ENCODE measurements around the gene WNT7B.

Gene WNT7B

DNA sequence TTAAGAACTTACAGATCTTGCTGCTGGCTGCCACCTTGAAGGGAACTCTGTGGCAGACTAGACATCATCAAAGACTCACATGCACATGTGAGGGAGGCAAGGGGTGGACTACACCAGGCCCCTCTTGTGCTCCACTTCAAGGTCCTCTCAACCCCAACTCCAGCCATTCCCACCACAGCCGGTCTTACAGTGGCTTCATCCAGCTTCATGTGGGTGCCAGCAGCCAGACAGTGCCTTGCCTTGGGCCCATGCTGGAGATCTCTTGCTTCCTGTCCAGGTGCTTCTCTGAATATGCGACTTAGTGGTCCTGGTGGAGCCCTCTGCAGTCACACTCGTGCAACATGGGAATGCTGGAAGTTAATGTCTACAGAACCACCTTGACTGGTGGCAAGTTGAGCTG lies 44.6 kb upstream of the WNT7B start:
- no peak for DNase-seq (ENCODE audit: low spot score)
- TF ChIP-seq, protein P1, sequence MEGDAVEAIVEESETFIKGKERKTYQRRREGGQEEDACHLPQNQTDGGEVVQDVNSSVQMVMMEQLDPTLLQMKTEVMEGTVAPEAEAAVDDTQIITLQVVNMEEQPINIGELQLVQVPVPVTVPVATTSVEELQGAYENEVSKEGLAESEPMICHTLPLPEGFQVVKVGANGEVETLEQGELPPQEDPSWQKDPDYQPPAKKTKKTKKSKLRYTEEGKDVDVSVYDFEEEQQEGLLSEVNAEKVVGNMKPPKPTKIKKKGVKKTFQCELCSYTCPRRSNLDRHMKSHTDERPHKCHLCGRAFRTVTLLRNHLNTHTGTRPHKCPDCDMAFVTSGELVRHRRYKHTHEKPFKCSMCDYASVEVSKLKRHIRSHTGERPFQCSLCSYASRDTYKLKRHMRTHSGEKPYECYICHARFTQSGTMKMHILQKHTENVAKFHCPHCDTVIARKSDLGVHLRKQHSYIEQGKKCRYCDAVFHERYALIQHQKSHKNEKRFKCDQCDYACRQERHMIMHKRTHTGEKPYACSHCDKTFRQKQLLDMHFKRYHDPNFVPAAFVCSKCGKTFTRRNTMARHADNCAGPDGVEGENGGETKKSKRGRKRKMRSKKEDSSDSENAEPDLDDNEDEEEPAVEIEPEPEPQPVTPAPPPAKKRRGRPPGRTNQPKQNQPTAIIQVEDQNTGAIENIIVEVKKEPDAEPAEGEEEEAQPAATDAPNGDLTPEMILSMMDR (IDR thresholded peaks at IDR 0.05; ENCODE audit: extremely low read depth, missing control alignments) = no peak

DNA sequence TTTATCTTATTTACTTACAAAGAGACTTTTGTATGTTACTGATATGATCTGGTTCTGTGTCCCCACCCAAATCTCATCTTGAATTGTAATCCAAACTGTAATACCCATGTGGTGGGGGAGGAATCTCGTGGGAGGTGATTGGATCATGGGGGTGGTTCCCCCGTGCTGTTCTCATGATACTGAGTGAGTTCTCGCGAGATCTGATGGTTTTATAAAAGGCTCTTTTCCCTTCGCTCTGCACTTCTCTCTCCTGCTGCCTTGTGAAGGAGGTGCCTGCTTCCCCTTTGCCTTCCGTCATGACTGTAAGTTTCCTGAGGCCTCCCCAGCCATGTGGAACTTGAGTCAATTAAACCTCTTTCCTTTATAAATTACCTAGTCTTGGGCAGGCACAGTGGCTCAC lies 42.4 kb upstream of the WNT7B start:
- no peak for DNase-seq (ENCODE audit: low spot score)
- TF ChIP-seq, protein P1 (IDR thresholded peaks at IDR 0.05; ENCODE audit: extremely low read depth, missing control alignments) = no peak

DNA sequence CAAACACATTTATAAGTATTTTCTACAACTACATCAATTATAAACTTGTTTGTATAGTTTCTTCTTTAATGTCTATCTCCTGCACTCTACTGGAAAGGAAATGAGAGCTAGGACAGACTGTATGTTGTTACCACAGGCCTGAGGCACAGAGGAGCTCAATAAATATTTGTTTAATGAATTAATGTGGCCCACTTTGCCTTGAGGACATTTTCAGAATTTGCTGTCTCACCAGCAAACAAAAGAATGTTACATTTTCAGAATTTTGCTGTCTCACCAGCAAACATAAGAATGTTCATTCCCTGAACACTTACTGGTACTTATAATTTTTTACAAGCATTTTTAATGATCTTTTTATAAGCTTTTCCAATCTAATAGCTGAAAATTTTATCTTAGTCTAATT lies 41.9 kb upstream of the WNT7B start:
- TF ChIP-seq, protein P1 (IDR thresholded peaks at IDR 0.05; ENCODE audit: extremely low read depth, missing control alignments) = no peak
- DNase-seq (ENCODE audit: low spot score) = no peak

DNA sequence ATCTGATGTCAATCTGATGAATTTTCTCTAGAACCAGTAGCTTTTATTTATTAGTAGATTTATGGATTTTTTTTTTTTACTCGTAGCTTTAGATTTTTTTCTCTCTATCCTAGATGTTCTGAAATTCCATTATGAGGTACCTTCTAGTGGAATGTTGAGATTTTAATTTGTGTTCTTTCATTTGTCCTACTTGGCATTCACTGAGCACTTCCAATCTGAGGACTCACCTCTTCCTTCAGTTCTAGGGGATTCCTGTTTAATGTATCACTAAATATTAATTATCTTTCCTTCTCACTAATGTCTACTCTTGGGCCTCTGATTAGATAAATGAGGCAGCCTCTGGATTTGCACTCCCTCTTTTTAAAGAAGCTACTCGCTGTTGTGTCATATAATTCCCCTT lies 40.2 kb upstream of the WNT7B start:
- TF ChIP-seq, protein P1 (IDR thresholded peaks at IDR 0.05; ENCODE audit: extremely low read depth, missing control alignments) = no peak
- DNase-seq (ENCODE audit: low spot score) = no peak

DNA sequence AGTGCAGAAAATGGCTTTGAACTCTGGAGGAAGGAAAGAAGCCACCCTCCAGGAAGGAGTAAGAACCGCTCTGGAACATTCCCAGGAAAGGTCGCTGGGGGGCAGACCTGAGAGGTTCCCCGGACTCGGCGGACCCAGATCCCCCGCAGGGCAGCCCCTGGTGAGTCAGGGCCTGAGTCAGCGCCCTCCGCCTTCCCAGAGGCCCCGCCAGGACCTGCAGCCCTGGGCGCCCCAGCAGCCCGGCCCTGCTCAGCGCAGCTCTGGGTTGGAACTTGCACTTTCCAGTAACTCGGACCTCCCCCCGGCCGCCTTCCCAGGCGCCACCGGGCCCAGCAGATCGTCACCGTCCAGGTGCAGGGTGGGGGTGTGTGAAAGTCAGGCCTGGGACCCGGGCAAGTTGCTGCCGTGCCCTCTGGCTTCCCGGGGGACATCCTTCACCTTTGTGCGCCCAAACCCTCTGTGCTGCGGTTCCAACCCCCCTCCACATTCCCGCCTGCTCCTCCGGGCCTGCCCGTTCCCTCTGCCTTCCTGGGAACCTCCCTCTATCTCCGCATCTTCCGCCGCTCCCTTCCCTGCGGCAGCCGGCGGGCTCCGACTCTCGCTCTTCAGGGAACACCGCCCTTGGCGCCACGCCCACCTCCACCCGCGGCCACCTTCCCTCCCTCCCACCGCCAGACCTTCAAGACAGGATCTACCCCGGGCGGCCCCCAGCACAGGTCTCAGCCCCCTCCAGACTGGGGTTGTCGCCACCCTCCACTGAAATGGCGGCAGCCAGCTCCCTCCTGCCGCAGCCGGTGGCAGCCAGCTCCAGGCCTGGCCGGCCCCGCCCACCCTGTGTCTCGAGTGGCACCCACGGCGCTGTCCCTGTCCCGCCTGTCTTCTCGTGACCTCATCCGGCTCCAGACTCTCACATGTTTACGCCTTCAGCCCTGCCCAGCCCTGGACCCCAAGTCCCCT lies 36.8 kb upstream of the WNT7B start:
- TF ChIP-seq, protein P1 (IDR thresholded peaks at IDR 0.05; ENCODE audit: extremely low read depth, missing control alignments) = peak; percentile 9
- DNase-seq (ENCODE audit: low spot score) = peak; percentile 93

DNA sequence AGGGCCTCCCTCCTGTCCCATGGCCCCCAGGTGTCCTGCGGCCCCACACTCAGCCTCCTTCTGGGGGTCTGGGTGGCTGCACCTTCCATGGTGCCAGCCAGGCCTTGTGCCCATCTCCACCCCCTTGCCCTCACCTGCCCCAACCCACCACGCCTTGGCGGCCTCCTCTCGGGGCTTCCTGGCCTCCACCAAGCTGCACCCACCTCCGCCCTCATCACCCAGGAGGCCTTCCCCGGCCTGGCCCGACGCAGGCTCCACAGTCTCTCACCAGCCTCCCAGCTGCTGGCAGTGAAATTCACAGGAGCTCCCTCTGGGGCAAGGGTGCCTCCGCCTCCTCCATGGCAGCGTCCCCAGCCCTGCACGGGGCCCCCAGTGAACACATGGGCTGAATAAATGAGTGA lies 35.9 kb upstream of the WNT7B start:
- DNase-seq (ENCODE audit: low spot score) = no peak
- TF ChIP-seq, protein P1 (IDR thresholded peaks at IDR 0.05; ENCODE audit: extremely low read depth, missing control alignments) = no peak

DNA sequence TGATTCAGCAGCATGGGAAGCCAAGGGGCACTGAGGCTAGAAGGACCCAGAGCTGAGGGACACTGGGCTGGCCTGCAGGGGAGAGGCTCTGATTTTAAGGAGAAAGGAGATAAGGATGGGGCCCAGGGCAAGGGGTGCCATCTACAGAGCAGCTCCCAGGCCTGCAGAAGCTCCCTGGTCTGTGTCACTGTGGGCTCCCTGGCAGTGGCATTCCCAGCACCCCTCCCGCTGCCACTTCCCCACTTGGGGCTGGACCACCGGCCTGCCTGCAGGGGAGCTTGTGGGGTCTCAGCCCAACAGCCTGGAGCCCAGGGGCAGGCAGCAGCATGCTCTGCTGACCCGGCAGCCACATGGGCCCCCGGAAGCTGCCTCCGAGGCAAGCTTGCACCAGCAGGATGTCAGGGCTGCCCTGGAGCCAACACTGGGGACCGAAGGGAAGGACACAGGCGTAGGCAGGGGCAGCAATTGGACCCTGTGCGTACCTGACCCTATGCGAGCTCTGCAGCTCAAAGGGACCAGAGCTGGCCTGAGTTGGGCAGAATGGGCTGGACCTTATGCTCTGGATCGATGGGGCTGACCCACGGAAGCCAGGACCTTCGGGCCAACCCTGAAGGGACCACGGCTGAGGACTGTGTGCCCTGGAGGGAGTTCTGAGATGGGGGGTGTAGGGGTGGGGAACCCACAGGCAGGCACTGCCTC lies 35.4 kb upstream of the WNT7B start:
- TF ChIP-seq, protein P1 (IDR thresholded peaks at IDR 0.05; ENCODE audit: extremely low read depth, missing control alignments) = no peak
- DNase-seq (ENCODE audit: low spot score) = no peak

Measured in GM20000 (cell line).